ENCODE data around the gene JAG1.
"Not testable (repeated sequence)": the region's sequence is repeated elsewhere in the genome, so short reads cannot be mapped to it uniquely, and the experiment has no call there.

Gene JAG1

DNA sequence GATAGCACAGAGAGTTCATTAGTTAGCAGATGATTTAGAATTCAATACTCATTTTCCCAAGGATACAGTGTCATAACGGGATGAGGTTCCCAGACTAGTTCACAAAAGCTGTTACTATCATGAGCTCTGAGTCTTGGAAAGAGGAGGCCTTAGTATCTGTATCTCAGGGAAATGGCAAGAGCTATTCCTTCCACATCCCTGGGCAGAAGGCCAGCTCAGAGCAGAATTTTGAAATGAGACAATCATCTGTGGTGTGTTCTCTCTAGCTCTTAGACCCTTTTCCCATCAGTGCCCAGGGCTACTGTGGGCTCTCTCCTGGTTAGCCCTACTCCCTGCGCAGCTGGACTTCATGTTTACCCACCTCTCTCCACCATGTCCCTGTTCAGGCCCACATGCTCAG, 64.5 kb downstream of the JAG1 start:
- DNase-seq (ENCODE audit: low spot score) = peak; percentile 70

DNA sequence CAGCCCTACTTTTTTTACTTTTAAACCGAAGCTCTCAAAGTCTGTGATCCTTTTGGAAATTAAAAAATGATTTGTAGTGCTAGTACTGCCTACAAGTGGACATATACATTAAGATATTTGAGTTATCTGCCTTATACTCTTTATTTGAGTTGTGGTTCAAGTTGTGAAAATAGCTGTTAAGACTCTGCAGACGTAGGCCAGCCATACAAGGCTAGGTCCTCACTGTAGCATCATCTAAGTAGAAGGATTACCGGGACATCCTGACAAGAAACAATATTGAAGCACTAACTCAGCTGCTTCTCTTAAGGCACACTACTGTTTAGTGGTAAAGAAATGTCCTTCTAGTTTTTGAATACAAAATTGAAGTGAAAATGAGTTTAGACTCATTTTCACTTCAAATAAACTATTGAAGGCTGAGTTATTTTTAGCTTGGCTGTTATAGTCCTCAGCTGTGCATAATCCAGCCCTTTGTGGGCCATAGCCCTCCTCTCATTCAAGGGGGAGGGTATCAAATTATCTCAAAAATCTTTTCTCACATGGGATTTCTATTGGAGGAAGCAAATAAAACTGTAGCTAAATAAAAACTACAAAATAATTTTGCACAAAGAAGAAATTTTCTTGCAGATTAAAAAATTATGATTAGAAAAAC, 68.1 kb downstream of the JAG1 start:
- no peak for DNase-seq (ENCODE audit: low spot score)

DNA sequence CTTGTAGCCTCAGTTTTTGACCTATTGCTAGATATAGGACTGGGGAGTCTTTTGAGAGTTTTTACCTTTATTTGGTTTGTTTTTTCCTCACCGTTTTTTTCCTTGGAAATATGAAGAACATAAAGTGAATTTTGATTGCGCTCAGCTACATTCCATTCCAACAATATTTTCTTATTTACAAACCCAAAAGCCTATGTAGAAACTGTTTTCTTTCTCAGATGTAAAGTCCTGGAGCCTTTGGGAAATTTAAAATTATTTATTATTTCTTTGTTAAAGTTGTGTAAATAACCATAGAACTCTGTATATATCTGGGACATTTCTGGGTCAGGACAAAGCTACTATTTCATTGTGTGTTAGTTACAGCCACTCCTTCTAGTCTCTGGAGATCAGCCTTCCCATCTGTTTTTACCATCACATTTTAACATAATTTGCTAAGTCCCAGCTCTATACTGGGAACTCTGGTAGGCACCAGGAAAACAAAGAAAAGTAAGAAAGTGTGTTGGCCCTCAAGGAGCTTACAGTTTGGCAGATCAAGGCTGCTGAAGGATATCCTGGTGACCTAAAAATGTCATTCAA, 68.8 kb downstream of the JAG1 start:
- no peak for DNase-seq (ENCODE audit: low spot score)

DNA sequence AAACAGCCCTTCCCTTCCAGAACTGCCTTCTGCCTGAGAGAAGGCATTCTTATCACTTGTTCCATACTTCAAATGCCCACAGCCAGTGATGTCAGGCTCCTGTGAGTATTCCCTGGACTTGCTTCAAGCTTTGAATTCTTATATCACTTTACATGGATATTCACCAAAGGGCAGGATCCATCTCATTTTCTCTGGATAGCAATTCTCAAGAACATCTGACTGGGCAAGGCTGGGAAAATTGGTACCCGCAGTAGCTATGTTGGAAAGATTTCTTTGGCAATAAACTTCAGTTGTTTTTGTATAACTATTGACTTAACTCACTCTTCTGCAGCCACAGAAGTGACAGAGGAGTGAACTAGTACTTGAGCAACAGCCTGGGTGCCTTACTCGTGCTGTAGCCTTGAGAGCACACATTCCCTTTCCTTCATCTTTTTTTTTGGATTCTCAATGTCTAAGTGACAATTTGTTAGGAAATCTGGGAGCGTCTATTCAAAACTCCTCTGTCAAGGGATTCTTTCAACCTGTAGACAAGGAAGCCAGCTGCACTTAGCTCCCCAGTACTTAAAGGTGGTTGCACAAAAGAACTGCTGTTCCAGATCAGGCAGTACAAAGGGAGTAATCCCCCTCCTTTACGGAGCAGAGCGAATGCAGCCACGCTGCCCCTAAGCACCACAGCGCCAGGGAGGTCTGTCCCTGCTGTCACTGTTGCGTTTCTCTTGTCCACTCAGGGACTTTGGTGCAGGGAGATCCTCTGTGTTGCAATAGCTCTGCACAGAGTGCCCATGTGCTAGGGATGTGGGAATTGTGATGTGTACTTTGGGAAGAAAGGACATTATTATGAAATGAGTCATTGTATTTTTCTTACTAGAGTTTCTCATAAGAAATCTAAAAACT, 69.6 kb downstream of the JAG1 start:
- peak; percentile 87 for DNase-seq (ENCODE audit: low spot score)

DNA sequence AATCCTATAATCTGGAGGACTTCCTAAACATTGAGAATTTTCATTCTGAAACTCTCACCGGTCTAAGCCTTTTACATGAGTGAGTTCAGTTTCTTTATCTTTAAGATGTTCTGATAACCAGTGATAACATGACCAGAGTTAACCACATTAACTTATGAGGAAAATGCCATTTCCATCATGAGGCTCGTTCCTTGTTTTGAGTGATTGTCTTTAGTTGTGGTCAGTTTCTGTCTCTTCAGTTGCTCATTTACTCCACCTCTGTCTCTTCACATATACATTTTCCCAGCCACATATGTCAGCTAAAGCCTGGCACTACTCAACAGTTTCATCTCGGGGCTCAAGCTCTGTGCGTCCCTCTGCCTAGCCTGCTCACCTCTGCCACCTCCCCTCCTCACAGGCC, 70.4 kb downstream of the JAG1 start:
- DNase-seq (ENCODE audit: low spot score) = no peak

DNA sequence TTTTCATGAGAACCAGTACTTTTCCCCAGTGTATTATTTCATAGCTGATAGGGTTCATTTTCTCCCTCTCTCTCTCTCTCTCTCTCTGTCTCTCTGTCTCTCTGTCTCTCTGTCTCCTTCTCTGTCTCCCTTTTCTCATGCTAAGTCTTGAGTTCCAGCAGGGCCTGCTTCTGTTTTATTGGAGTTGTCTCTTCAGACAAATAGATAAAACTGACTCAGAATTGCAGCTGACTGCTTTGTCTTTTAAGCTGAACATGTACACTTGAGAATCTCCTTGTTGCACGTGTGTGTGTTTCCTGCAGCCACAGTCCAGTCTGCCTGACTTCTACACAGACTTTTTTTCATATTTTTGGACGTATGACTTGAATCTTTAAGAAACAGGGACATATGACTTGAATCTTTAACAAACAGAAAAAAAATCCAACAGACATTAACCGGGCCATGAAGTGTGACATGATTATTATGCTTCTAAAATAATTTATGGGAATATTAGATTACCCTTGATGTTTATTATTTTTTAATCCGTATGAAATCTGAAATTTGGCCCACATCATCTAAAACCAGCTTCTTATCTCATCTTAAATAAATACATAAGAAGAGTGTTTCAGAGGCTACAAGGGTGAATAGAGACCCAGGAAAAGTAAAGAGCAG, 71.5 kb downstream of the JAG1 start:
- no peak for DNase-seq (ENCODE audit: low spot score)

DNA sequence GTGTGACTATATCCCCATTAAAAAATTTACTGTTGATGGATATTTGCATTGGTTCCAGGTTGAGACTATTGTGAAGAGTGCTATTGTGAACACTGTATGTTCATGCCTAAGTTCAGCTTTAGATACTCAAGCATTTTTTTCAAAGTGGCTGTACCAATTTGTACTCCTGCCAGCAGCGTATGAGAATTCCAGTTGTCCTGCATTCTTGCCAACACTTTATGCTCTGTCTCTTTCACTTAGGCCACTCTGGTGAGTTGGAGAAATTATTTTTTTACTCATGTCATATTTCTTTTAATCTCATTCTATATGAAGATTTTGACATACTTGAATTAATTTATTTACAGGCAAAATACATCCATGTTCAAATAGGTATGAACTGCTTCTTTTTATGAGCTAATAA, 76.2 kb downstream of the JAG1 start:
- no peak for DNase-seq (ENCODE audit: low spot score)

DNA sequence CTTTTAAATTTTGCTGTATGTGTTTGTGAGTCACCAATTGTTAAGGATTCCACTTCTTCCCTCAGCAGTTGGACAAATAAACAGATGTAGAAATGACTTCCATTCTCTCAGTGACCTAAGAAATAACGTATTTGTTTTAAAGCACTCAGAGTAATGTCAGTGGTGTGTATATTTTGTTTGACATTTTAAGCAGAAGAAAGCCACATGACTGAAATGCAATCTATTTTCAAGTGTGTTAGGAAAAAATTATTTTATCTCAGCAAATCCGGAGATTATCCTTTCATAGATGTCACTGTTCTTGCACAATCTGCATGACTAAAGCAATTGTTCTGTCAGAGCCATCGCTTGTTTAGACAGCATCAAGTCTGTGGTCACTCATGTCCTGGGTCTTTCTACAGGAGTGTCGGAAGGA, 77.1 kb downstream of the JAG1 start:
- DNase-seq (ENCODE audit: low spot score) = peak; percentile 44

DNA sequence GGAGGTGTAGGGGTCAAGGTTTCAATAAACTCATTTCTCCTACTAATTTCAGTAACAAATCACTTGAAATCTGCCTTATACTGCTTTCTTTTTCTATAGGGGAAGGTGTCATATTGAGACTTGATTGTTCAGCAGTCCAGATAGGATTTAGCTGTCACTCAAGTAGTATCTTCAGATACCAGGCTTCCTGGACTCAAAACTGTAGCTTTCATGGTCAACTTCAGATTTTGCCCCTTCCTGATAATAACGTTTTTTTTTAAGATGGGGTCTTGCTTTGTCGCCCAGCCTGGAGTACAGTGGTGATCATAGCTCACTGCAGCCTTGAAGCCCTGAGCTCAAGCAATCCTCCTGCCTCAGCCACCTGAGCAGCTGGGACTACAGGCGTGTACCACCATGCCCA, 77.8 kb downstream of the JAG1 start:
- no peak for DNase-seq (ENCODE audit: low spot score)

DNA sequence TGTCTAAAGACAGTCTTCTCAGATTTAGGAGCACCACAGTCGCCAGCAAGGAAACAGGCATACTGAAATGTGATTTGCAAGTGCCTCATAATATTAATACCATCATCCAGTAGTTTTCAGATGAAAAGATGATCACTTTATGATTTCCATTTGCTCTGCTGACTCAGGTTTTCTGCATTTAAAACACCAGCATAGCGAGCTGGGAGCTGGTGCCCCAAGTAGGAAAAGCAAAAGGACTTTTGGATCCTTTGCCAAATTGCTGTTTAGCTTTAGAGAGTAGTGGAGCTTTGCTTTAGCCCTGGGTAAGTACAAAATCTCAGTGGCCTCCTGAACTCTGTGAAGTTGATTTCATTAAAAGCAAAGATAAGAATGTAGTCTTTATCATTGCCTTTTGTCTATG, 78.5 kb downstream of the JAG1 start:
- DNase-seq (ENCODE audit: low spot score) = no peak

DNA sequence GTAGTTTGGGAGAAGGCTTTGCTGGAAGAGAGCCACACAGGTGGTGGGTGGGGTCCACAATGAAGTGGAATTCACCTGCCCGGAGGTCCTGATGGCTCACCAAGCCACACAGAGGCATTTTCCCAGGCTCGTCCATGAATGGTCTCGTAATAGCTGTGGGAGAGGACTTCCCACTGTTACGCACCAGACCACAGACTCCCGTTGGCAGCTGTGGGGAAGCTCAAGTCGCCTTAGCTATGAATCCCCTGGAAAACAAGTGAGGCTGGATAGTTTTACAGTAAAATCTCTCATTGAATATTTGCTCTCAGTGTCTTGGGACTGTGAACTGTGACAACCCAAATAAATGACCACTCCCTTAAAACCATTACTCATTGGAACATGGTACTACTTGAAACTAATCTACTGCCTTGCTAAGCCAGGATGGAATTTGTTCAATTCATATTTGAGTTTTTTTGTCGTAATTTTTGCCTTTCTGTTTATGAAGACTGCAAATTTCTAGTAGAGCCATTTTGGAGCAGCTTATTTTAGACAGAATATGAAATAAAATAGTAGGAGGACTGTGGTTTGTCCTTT, 79.4 kb downstream of the JAG1 start:
- no peak for DNase-seq (ENCODE audit: low spot score)

DNA sequence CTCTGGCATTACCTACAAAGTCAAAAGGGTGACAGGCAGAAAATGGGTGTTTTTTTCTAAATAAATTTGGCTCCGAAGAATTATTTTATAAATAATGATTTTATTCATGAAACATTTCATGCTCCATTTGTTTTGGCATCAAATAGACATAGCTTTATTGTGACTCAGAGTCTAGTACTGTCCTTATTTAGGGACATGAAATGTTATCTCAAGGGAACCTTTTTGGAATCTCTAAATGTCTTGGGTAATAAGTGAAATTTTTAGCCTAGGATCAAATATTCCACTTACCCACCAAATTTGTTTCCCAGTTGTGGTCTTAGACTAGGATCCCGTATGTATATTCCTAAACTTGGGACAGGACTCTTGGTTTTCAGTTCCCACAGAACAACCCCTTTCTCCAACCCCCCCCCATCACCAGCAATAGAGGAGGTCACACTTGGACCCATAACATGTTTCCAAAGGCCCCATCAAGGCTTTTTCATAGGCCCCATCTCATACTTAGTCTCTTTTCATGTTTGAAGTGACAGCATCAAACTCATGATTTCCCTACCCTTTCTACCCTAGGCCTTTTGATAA, 81.8 kb downstream of the JAG1 start:
- peak; percentile 42 for DNase-seq (ENCODE audit: low spot score)

DNA sequence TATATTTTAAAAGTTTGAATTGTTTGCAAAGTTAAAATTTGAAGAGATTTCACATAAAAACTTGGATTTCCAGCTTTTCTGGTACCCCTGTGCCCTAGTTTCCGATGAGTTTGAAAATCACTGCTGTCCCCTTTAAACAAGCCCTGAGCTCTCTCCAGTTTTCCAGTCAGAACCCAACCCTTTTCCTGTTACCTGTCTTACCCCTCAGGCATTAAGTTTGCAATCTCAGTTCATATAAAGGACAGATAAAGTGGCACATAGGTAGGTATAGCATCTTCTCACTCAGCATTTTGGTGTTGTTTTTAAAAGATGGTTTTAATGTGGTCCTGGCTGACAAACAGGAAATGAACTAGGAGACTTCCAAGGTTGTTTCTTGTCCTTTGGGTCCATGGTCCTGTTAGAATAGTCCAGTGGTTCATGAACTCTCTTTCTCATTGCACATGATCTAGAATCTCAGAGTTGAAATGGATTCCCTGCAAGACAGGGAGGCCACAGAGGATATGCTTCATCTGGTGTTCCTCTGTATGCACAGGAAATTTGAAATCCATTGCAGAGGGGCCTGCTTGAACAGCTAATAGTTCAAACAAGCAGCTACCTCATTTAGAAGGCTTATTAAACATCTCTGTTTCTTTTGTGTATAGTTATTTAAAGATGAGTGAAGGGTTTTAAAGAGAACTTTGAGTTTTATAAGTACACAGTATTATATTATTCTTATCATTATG, 82.7 kb downstream of the JAG1 start:
- DNase-seq (ENCODE audit: low spot score) = no peak

DNA sequence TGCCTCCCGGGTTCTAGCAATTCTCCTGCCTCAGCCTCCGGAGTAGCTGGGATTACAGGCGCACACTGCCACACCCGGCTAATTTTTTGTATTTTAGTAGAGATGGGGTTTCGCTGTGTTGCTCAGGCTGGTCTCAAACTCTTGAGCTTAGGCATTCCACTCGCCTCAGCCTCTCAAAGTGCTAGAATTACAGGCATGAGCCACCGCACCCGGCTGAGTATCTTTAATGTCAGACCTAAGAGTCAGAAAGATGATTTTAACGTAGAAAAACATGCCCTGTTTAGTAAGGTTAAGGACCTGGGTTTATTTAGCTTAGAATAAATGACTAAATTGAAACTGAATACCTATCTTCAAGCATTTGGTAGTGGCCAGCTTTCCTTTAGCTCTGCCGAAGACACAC, 83.4 kb downstream of the JAG1 start:
- DNase-seq (ENCODE audit: low spot score) = not testable (repeated sequence)

Data from GM03348 (cell line).